Embryonic facial prominence (tissue), 1 donor: ENCODE measurements around the gene CALHM3.

Experiments used
- DNase-seq: peaks from one replicate; pipeline ENCODE4 v3.0.0-alpha.2; 2016; ENCODE audit errors: extremely low spot score

Gene CALHM3

GRCh38 chr10:103450201-103450695 is 28.8 kb downstream of the CALHM3 start:
- DNase-seq = no peak

- DNase-seq = no peak
Observed at GRCh38 chr10:103449208-103450144, 29.6 kb downstream of the CALHM3 start.

DNA sequence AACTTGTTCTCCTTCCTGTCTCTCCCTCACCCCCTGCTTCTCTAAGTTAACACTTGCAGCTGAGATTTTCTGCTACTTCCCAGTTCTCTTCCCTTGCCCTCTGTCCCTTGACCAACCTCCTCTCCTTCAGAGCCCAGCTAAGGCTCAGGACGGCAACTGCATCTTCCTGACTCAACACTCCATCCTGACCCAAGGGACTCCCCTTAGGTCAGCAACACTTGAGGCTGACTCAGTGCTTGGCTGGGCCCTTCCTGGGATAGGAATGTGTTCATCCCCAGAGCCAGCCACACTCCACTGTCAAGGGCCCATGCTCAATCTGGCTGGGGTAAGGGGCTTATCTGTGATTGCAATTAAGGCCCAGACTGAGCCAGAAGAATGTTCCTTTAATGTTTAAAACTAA is 30.3 kb downstream of the CALHM3 start:
- no peak for DNase-seq

- no peak for DNase-seq
Observed at GRCh38 chr10:103447187-103447586, 31.9 kb downstream of the CALHM3 start.

DNA sequence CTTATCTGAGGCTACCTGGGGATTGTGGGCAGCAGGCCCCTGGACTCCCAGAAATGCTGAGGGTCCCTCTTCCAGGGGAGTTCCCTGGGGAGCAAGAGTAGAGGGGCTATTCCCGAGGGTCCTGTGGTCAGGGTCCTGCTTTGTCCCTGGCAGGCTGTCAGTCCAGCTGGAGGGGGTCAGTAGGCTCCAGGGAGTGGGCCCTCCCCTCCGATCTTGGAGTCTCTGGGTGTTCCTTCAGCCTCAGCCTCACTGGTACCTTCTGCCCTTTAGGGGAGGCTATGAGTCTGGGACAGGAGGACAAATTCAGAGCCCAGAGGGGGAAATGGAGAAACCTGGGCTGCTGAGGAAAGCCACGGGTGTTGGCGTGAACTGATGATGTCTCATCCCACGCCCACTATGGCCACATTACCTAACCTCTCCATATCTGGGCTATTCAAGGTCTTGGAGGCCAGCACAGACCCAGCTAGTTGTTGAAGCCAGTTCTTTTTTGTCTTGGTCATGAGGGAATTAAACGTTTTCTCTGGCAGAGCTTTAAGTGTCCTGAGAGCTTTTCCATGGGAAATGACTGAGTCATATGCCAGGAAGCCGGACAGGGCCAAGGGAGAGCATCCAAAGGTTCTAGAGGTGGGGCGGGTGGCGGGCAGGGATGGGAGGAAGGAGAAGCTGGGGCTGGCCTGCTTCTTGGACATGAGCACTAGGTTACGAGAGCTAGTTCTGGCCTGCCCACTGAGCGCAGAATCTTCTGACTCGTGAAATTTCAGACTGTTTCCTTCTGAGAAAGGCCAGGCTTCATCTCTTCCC is 33.1 kb downstream of the CALHM3 start:
- no peak for DNase-seq

DNA sequence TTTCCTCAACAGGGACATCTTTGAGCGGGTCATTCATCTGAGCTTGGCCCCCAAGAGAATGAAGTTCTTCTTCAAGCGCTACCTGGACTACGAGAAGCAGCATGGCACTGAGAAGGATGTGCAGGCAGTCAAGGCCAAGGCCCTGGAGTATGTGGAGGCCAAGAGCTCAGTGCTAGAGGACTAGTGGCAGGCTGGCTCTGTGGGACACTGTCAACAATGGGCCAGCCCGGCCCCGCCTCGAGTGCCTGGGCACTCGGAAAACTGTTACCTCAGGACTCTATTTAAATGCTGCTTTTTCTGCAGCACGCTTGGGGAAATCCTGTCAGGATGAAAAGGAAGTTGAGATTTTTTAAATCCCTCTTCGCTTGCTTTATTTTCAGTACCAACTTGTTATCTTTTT is 33.7 kb downstream of the CALHM3 start:
- no peak for DNase-seq

GRCh38 chr10:103444478-103444877 is 34.6 kb downstream of the CALHM3 start:
- DNase-seq = no peak

GRCh38 chr10:103443475-103444185 is 35.4 kb downstream of the CALHM3 start:
- no peak for DNase-seq

- DNase-seq = no peak
Observed at GRCh38 chr10:103442031-103442461, 37.0 kb downstream of the CALHM3 start.

- no peak for DNase-seq
Observed at GRCh38 chr10:103441611-103442010, 37.4 kb downstream of the CALHM3 start.

DNA sequence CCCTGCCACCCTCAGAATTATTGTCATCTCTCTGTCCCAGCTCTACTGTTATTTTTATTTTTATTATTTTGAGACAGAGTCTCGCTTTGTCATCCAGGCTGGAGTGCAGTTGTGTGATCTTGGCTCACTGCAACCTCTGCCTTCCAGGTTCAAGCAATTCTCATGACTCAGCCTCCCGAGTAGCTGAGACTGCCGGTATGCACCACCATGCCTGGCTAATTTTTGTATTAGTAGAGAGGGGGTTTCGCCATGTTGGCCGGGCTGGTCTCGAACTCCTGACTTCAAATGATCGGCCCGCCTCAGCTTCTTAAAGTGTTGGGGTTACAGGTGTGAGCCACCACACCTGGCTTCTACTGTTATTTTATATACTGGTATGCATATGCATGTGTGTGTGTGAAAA is 37.8 kb downstream of the CALHM3 start:
- no peak for DNase-seq

GRCh38 chr10:103440416-103440815 is 38.6 kb downstream of the CALHM3 start:
- DNase-seq = no peak

DNA sequence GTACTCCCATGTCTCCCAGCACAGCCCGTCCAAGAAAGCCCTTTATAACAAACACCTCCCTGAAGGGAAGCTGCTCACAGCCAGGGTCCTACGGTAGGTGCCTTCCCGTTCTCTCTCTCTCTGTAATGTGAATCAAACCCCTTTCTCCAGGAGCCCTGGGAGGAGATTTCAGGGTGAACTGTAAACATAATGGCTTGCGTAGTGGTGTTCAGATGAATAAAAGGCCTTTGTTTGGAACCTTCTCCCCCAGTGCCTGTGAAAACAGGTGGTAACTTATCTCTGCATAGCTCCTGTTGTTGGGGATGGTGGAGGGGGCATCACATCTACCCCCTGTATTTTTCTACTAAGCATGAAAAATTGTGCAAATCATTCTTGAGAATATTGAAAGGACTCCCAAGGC is 39.3 kb downstream of the CALHM3 start:
- no peak for DNase-seq

GRCh38 chr10:103433858-103434257 is 45.2 kb downstream of the CALHM3 start:
- DNase-seq = no peak

DNA sequence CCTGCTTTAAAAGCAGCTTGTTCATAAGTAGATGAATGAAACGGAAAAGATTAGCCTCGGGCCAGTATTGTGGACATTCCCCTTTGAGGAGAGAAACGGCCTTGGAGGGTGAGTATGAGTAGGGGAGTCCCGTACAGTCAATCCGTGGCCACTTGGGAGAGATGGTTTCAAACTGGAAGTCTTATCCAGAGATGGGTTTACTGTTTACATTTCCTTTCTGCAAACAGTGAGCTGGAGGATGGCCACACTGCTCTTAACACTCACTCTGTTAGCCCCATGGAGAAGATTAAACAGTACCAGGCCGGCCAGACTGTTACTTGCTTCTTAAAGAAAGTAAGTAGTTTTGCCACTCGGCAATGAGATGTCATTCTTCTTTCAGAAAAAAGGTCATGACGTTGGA is 47.1 kb downstream of the CALHM3 start:
- DNase-seq = no peak

- DNase-seq = no peak
Observed at GRCh38 chr10:103429647-103430046, 49.4 kb downstream of the CALHM3 start.

GRCh38 chr10:103428989-103429643 is 49.9 kb downstream of the CALHM3 start:
- no peak for DNase-seq

DNA sequence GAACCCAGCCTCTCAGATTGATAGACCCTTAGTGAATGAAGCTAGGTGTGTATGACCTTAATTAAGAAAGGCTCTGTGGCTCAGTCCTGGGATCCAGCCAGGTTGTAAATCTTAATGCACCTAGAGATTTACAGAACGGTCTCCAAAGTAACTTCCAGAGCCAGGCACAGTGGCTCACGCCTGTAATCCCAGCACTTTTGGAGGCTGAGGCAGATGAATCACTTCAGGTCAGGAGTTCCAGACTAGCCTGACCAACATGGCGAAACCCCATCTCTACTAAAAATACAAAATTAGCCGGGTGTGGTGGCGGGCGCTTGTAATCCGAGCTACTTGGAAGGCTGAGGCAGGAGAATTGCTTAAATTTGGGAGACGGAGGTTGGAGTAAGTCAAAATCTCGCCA is 51.2 kb downstream of the CALHM3 start:
- no peak for DNase-seq

DNA sequence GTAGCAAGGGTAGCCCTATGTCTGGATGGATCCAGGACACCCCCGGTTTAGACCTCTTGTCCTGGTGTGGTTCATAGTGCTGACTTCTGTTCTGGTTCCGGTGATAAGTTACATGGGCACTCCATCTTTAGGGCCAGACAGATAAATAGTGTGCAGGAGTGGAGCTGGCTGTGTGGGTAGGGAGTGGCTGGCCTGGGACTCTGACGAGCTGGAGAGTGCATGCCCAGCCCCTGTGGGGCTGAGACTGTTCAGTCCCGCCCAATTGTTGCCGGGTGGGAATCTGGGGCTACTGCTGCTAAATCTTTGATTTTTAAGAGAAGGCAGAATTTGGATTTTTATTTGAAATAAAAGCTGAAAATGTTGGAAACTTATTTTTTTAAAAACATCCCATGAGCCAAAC is 55.3 kb downstream of the CALHM3 start:
- no peak for DNase-seq
